Activated CD4-positive, alpha-beta T cell treated with anti-CD3 and anti-CD28 coated beads, Interleukin-2, amount 50 U/mL, for 48 hours (primary cell): ENCODE measurements around the gene KCNH8.
A peak's percentile ranks its signal among the peaks of the same experiment; 100 is the strongest.

Experiments used
- DNase-seq, 2 experiments: peaks; one replicate each; pipeline ENCODE4 v3.0.0-alpha.2; 2020

The KCNH8 gene

DNA sequence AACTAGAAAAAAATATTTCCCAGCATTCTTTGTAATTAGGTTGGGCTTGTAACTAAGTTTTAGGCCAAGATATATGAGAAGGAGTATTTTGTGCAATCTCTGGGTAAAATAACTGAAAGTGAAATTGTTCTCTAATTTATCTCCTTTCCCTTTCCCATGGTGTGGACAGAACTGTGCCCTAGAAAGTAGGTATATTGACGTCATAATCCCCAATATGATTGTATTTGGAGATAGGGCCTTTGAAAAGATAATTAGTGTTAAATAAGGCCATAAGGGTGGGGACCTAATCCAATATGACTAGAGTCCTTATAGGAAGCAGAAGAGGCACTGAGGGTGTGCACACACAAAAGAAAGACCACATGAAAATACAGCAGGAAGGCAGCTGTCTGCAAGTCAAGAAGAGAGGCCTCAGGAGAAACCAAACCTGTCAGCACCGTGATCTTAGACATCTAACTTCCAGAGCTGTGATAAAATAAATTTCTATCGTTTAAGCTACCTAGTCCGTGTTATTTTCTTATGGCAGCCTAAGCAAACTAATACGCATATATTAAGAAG, 106.6 kb downstream of the KCNH8 start:
- no peak for DNase-seq

DNA sequence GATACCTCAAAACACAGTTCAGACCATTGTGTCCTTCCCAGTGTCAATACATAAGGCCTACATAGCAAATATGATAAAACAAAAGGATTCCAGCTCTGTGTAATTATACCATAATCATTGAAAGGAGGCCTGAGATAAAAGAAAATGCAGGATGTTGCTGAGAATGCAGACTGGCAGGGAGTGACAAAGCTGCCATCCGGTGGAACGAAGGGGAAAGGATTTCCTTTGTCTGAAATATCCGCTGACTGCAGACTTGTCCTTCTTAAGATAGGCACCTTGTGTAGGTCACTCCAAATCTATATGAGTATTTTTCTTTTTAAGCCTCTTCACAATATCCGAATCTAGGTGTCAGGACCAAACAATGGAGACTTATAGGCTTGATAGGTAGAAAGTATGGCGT, 108.0 kb downstream of the KCNH8 start:
- no peak for DNase-seq

DNA sequence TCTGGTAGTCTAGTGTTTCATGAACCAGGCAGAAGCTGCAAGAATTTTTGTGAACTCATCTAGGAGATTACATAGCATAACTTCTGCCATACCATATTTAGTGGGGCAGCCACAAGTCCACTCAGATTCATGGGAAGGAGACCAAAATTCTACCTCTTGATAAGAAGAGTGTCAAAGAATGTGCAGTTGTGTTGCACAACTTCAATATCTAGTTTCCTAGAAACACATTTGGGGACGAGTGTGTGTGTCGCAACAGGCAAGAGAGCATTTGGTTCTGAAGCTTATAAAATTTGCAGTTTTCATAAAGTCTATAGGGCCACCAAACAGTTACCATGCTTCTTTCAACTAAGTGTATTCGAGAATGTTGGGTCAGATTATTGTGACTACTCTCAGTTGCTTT, 115.3 kb downstream of the KCNH8 start:
- no peak for DNase-seq

DNA sequence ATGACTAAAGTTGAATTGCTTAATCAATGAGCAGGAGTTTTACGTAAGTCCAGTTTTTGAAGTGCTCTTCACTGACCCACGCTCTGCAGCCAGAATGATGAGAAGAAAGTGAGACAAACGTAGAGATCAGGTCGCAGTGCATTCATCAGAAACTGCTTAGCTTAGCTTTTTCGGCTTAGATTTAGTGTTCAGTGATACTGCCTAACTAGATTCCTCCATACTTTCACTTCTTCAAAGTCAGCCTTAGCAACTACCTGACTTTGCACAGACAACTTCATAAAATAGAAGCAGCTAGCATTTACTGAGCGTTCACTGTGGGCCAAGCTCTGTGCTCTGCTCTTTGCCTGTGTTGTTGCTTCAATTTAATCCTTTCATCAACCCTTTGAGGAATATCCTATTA, 116.1 kb downstream of the KCNH8 start:
- no peak for DNase-seq

DNA sequence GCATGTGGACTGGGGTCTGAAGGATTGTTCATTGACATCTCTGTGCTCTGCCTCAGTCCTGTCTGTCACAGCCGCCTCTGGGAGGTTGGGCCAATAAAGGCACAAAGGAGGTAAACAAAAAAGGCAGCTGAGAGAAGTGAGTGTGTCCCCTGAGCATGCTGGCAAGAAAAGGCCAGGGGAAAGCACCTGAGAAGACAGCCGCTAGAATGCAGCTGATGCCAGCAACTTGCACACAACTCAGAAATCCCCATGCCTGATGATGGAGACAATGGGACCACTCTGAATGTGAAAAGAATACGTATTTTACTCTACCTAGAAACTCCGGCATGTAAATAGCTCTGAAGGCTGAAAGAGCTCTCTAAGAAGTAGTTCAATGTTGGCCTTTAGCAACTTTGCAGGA, 118.7 kb downstream of the KCNH8 start:
- no peak for DNase-seq

DNA sequence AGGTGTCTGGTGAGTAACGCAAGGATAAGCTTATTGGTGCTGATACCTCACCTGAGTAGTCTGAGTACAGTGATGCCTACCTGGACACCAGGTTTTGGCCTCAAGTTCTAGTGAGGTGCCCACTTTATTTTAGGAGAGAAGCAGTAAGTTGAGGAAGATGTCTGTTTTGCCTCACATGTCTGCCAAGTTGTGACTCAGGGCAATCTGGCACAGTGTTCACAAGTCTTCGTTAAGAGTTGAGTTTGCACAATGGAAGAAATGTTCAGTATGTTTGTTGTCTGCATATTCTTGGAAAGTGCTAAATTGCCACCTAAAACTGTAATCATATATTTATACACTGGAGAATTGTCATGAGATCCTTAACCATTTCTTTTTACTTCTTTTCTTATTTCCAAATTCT, 122.2 kb downstream of the KCNH8 start:
- no peak for DNase-seq

DNA sequence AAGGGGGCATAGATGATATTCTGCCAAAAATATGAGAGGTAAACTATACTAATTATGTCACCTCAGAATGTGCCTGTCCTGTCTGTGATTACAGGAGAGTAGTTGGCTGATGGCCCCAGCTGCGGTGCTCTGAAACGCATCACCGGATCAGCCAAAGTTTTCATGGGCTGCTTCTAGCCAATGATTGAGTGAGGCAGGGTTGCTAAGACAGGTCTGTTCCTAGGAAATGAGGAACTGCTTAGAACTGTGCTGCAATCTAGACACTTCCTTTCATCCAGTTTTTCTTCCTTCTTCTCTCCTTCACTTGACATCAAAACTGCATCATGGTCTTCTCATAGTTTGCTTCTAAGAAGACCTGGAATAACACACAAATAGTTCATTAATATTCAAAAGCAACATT, 124.0 kb downstream of the KCNH8 start:
- no peak for DNase-seq

DNA sequence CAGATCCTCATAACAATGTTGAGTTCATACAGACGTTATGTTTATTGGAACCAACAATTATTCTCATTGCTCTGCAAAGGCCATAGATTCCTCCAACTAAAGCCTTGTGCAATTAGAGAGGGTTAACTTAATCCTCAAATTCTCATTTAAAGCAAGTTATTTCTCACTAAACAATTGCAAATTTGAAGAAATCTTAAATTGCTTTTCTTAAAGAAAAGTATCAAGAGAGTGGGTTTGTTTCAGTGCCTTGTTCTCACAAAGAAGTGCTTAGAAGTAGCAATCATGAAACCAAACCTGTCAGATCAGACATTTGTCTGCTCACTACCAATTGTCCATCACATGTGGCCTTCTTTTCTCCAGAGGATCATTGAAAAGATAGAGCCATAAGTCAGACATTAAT, 124.8 kb downstream of the KCNH8 start:
- no peak for DNase-seq

DNA sequence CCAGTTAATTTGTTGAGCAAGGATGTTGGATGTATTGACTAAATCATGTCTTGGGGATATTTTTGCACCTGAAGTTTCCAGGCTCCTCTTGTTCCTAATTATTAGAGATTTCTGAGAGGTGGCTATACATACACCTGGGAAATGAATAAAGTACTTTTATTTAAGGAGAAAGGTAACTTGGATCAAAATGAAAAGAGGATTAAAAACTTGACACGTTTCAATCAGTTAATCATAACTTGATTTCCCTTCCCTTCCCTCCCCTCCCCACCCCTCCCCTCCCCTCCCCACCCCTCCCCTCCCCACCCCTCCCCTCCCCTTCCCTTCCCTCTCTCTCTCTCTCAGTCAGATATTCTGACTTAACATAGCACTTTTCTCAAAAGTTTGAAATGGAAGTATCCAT, 126.3 kb downstream of the KCNH8 start:
- DNase-seq = no peak

DNA sequence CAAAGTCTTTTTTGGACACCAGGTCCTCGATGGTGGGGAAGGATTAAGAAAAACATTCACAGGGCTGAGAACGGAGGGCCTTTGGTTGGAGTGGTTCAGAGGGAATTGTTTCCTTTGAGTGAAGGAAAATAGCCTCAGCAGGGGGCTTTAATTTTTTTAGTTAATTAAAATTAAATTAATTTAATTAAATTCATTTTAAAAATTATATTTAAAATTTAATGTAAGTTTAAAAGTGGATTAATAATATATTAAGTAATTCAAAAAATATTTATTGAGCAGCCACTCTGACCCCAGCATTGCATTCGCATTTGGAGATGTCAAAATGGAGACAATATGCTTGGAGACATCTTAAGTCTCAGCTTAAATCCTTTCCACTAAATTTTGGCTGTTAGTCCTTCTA, 136.7 kb downstream of the KCNH8 start:
- no peak for DNase-seq

DNA sequence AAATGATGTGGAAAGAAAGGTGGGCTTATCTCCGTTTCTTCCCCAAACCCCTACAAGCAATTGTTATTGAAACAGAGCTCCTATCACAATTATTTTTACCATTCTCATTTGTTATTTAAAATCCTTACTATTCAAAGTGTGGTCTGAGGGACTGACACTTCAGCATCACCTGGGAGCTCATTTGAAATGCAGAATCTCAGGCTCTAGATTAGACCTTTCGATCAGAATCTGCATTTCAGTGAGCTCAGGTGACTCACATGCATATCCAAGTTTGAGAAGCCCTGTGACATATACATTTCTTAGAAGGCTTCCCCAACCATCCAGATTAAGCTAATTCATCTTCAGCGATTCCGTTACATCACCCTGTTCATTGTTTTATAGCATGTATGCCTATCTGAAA, 145.0 kb downstream of the KCNH8 start:
- no peak for DNase-seq

DNA sequence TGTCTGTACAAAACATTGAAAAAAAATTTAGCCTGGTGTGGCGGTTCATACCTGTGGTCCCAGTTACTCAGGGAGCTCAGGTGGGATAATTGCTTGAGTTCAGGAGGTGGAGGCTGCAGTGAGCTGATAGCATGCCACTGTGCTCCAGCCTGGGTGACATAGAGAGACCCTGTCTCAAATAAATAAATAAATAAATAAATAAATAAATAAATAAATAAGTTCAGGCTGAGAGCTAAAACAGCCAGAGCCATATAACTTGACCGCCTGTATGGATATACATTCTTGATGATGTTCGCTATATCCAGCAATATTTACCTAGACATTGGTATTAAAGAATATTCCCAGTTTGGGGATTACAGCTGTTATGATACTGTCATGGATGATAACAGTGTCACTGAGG, 146.9 kb downstream of the KCNH8 start:
- DNase-seq = no peak

DNA sequence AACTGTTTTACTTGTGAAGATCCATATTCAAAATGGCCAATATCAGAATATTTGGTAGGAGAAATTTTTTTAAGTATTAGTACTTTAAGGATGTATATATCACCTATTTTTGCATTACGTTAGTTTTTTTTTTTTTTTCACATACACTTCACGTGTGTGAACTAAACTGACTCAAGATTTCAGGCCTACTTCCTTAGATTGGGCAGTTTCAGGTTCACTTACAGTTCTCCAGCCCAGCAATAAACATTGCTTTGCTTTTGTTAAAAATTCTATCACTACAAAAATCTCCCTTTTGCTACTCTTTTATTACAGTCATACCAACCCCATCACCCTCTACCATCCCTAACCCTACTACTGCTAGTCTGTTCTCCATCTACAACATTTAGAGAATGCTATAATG, 183.6 kb downstream of the KCNH8 start:
- DNase-seq = no peak

DNA sequence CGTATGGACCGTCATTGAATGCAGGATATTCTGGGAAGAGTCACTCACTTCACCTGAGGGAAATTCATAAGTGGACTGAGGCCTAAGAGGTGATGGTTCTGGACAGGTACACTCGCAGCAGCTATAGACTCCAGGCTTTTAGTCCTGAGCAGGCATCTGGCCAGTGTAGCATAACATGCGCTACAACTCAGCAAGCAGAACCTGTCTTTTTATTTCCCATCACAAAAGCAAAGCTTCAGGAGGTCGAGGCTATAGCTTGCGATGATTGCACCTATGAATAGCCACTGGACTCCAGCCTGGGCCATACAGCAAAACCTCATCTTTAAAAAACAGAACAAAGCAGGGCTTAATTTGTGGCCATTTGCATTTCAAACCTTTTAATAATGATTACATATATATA, 185.8 kb downstream of the KCNH8 start:
- DNase-seq = no peak

DNA sequence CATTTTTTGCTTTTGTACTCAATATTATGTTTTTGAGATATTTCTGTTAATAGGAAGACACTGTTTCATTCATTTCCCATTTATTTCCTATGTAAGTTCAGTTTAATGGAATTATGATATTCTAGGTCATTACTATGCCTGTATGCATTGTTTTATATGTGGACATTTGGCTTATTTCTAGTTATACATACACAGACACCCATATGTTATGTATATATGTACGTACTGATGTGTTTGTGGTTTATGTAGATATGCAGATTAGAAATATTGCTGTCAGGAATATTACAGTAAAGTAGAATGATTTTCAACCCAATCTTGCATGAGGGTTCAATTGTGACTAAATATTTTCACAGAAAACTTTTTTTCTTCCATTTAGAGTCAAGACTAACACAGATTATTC, 190.5 kb downstream of the KCNH8 start:
- no peak for DNase-seq

DNA sequence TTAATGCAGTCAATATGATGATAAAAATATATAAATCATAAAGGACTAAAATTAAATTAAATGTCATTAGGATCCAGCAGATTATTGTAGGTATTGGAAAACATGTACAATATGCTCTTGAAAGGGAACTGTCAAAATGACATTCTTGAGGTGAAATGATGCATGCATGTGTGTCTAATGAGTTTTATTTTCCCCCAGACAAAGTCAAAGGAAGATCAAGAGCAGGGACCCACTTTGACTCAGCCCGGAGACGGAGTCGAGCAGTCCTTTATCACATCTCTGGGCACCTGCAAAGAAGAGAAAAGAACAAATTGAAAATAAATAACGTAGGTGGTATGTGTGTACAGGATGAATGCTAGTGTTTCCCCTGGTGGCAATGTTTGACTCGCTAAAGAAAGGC, 194.1 kb downstream of the KCNH8 start:
- no peak for DNase-seq

DNA sequence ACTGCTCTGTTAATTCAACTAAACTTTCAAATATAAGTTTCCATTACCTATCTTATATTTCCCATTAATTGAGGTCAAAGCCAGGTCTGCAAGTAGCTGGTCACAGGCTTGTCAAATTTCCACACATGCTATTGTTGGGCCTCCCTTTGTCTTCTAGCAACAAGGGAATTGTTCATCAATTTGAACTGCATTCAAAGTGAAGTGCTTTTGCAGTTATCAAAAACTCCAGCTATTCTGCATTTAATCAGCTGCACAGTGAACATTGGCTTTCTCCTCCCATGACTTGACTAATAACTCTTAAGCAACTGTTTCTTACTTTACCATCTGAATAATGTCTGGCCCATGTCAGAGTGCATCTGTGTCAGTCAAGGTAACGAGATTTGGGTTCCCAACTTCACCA, 198.4 kb downstream of the KCNH8 start:
- DNase-seq = no peak

DNA sequence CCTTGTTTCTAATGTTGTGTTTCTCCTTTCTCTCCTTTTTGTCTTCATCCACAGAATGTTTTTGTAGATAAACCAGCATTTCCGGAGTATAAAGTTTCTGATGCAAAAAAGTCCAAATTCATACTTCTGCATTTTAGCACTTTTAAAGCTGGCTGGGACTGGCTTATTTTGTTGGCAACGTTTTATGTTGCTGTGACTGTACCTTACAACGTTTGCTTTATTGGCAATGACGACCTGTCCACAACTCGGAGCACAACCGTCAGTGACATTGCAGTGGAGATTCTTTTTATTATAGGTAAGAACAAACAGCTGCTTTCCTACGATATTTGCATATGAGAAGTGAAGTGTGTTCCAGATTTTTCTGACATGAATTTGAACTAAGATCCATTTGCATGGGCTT, 199.4 kb downstream of the KCNH8 start:
- no peak for DNase-seq

DNA sequence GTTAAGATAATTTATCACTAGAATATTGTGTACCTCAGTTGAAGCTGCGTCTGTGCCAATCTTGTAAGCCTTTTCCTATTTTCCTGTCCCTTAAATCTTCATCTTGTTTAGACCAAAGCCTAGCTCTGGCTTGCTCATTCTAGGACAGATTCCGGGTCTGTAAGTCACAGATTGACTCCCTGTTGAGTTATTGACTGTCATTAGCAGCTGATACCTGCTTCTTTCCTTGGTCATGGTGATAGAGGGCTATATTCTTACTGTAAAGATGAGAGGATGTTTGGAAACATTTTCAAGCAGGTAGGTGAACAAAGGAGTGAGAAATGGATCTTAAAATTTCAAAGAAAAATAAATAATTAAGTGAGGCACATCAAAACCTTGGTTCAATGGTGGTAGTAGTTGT, 200.2 kb downstream of the KCNH8 start:
- DNase-seq = no peak

DNA sequence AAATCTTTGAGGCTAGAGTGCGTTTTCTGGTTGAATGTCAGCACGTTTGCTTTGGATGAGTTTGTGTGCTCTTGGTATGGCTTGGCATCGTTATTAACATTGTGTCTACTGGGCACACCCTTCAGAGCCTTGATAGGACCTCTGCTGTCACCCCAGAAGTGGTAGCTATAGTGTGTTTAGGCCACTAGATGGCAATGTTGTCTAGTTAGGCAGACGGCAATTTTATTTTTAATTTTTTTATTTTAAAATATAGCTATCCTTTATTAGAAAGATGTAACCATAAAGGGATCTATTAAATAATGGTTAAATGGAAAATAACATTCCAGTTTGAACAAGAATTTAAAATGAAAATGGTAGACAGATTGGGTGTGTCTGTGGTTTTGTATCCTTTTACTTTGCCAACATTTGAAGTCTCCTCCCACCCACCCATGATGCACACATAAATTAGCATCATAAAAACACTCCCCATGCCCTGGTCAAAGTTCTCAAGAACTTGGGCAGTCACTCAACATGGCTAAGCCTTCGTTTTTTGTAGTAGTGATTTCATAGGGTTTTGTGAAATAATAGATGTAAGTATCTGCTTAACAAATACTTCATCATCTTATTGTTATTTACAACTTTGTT, 200.7 kb downstream of the KCNH8 start:
- peak in 1 of 2 experiments; percentile 5 for DNase-seq

DNA sequence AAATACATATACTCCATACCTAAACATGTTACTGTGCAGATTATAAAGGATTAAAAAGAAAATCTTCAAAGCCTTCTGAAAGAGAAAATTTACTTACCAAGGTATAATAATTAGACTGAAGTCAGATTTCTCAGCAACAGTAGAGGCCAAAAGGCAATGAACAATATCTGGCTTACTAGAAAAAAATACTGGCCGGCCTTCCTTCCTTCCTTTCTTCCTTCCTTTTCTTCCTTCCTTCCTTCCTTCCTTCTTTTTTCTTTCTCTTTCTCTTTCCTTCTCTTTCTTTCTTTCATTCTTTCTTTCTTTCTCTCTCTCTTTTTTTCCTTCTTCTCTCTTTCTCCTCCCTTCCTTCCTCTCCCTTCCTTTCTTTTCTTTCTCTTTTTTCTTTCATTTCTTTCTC, 209.6 kb downstream of the KCNH8 start:
- DNase-seq = no peak

DNA sequence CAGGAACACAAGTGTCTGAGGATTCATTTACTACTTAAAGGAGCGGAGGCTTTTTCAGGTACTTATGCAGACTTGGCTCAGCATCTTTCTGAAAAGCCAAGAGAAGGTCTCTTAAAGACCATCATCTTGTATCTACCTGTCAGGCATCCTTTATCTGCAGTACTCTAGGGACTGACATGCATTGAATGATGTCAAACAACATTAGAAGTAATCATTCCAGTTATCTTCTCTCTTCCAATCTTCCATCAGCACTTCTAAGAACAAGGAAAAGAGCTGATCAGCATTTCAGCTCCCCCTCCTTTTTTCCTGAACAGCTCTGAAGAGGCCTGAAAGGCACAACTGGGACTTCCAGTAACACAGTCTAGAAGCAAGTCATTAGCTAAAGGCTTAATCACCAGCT, 214.8 kb downstream of the KCNH8 start:
- no peak for DNase-seq

DNA sequence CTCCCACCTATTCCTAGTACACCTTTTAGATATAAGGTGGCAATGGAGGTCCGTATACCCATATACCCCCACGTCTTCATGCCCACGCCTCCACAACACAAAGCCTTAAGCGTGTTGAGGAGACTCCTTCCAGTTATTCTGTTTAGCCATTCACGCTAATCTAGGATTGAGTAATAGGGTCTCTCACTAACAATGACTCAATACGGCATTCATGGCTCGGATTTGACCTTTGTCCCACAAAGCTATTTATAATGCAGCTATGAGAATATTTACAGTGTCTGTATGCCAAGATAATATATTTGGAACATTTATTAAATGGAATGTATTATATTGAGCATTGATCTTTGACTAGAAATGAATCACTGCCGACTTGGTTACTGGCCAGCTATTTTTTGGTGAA, 215.8 kb downstream of the KCNH8 start:
- no peak for DNase-seq

DNA sequence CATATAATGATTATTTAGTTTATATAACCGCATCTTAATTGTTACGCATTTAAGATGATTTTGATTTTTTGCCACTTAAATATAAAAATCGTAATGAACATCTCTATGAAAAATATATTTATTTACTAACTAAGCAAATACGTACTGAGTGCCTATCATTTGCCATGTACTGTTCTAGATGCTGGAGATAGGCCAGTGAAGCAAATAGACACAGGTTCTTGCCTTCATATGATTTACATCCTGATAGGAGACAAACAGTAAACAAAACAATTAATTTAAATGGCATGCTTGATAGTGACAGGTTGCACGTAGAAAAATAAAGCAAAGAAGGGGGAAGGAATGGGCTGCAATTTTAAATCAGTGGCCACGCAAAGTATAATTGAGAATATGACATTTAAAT, 217.2 kb downstream of the KCNH8 start:
- DNase-seq = no peak

DNA sequence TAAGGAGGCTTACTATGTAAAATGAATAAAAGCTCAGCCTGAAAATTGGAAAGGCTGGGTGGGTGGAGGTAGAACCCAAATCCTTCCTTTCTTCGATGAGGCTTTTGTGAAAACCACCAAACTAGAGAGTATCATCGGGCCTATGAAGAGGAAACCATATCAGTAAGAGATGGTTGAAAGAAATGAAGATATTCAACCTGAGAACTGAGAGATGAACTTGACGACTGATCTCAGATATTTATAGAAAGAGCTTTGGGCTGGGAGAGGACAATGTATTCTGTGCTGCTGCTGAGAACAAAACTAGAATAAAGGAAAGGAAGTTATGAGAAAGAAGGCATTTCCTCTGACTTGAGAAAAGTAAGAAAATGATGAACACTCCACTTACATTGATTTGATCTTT, 236.6 kb downstream of the KCNH8 start:
- no peak for DNase-seq

DNA sequence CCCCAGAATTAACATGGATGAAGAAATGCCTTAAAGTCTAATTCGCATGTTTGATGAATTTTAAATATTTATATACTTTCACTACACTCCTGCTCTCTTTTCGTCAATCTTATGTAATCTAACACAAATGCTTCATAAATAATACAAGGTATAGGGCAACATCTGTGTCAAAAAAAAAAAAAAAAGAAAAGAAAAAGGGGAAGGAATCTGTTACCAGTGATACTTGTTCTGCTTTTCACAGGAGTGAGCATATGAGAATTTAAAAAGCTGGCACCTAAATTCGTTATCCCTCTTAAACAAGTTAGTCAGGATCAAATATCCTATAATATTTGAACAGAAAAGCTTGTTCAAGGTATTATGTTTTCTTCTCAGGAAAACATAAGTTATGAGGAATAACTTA, 243.8 kb downstream of the KCNH8 start:
- no peak for DNase-seq
